ENCODE data around the gene COL27A1. TPM values are rescaled to one million over a fixed set of nuclear protein-coding genes. Genes with fewer than 3 reads are reported as not detected.

The COL27A1 gene
- total and polyA plus RNA-seq, 2 experiments from 2014 or later = 10.5 to 18.0 TPM

DNA sequence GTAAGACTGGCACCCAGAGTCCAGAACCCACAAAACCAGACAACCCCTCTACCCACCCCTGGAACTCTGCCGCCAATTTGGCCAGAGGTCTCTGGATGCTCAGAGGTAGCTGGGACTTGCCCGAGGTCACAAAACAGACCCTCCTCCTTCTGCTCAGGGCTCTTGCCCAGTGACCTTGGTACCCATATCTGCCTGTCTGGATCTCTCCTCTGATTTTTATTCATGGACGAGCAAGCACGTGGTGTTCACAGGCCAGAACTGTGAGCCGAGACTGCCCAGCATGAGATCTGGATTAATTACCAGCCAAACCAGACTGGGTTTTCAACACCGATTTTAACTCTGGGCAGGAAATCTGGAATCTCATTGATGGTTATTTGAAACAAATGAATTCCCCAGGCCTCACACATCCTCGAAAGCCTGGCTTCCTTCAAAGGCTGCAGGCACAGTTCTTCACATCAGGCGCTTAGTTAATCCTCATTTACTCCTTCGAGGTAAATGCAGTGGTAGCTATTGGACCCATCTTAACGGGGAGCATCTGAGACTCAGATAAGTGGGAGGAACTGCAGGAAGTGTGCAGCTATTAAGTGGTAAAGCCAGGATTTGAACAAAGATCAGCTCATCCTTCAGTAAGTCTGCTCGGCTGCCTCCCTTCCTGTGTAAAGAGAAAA, 21.4 kb downstream of the COL27A1 start:
- Mint-ChIP-seq H3K9me3 (no peaks in the 10 kb centered on the region), H3K27ac (no peak overlapping the region), H3K27me3 (ENCODE audit: insufficient read depth, low read depth, poor library complexity) (peaks cover 5% of the 10 kb centered on the region), H3K4me1 (peaks cover 9% of the 10 kb centered on the region; the same call in 1 of the 3 replicates), H3K4me3 (no peak overlapping the region), H3K36me3 (ENCODE audit: low read depth) (no peaks in the 10 kb centered on the region; the same call in 2 of the 3 replicates)
- no peaks in the 10 kb centered on the region for H3K4me1 ChIP-seq (ENCODE audit: insufficient read depth)
- no peaks in the 10 kb centered on the region for H3K27me3 ChIP-seq (ENCODE audit: insufficient read depth)
- no peaks in the 10 kb centered on the region; the same call in 1 of the 2 replicates for H4K20me1 ChIP-seq (replicated peaks; ENCODE audit: insufficient read depth)
- TF ChIP-seq STAT1 (IDR thresholded peaks at IDR 0.05; ENCODE audit: unreplicated experiment) (no peak), NANOG (IDR thresholded peaks at IDR 0.05; ENCODE audit: borderline replicate concordance) (no peak), ZNF331 (CRISPR knock-in tag; IDR thresholded peaks at IDR 0.05; ENCODE audit: low read depth) (no peak), EZH2 (IDR thresholded peaks at IDR 0.05; ENCODE audit: low read depth, unreplicated experiment) (no peak), ZNF114 (CRISPR knock-in tag; IDR thresholded peaks at IDR 0.05) (no peak), POLR2AphosphoS5 (IDR thresholded peaks at IDR 0.05; ENCODE audit: low read depth) (no peak), CREB1 (CRISPR knock-in tag; IDR thresholded peaks at IDR 0.05; ENCODE audit: low read depth) (no peak), JUNB (IDR thresholded peaks at IDR 0.05; ENCODE audit: unreplicated experiment) (no peak)
- TF ChIP-seq, protein P1, sequence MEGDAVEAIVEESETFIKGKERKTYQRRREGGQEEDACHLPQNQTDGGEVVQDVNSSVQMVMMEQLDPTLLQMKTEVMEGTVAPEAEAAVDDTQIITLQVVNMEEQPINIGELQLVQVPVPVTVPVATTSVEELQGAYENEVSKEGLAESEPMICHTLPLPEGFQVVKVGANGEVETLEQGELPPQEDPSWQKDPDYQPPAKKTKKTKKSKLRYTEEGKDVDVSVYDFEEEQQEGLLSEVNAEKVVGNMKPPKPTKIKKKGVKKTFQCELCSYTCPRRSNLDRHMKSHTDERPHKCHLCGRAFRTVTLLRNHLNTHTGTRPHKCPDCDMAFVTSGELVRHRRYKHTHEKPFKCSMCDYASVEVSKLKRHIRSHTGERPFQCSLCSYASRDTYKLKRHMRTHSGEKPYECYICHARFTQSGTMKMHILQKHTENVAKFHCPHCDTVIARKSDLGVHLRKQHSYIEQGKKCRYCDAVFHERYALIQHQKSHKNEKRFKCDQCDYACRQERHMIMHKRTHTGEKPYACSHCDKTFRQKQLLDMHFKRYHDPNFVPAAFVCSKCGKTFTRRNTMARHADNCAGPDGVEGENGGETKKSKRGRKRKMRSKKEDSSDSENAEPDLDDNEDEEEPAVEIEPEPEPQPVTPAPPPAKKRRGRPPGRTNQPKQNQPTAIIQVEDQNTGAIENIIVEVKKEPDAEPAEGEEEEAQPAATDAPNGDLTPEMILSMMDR (conservative IDR thresholded peaks at IDR 0.05; ENCODE audit: low read depth in 2 of 2) = no peak
- TF ChIP-seq, protein P2, sequence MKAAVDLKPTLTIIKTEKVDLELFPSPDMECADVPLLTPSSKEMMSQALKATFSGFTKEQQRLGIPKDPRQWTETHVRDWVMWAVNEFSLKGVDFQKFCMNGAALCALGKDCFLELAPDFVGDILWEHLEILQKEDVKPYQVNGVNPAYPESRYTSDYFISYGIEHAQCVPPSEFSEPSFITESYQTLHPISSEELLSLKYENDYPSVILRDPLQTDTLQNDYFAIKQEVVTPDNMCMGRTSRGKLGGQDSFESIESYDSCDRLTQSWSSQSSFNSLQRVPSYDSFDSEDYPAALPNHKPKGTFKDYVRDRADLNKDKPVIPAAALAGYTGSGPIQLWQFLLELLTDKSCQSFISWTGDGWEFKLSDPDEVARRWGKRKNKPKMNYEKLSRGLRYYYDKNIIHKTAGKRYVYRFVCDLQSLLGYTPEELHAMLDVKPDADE (IDR thresholded peaks at IDR 0.05) = no peak
- TF ChIP-seq, protein P3, sequence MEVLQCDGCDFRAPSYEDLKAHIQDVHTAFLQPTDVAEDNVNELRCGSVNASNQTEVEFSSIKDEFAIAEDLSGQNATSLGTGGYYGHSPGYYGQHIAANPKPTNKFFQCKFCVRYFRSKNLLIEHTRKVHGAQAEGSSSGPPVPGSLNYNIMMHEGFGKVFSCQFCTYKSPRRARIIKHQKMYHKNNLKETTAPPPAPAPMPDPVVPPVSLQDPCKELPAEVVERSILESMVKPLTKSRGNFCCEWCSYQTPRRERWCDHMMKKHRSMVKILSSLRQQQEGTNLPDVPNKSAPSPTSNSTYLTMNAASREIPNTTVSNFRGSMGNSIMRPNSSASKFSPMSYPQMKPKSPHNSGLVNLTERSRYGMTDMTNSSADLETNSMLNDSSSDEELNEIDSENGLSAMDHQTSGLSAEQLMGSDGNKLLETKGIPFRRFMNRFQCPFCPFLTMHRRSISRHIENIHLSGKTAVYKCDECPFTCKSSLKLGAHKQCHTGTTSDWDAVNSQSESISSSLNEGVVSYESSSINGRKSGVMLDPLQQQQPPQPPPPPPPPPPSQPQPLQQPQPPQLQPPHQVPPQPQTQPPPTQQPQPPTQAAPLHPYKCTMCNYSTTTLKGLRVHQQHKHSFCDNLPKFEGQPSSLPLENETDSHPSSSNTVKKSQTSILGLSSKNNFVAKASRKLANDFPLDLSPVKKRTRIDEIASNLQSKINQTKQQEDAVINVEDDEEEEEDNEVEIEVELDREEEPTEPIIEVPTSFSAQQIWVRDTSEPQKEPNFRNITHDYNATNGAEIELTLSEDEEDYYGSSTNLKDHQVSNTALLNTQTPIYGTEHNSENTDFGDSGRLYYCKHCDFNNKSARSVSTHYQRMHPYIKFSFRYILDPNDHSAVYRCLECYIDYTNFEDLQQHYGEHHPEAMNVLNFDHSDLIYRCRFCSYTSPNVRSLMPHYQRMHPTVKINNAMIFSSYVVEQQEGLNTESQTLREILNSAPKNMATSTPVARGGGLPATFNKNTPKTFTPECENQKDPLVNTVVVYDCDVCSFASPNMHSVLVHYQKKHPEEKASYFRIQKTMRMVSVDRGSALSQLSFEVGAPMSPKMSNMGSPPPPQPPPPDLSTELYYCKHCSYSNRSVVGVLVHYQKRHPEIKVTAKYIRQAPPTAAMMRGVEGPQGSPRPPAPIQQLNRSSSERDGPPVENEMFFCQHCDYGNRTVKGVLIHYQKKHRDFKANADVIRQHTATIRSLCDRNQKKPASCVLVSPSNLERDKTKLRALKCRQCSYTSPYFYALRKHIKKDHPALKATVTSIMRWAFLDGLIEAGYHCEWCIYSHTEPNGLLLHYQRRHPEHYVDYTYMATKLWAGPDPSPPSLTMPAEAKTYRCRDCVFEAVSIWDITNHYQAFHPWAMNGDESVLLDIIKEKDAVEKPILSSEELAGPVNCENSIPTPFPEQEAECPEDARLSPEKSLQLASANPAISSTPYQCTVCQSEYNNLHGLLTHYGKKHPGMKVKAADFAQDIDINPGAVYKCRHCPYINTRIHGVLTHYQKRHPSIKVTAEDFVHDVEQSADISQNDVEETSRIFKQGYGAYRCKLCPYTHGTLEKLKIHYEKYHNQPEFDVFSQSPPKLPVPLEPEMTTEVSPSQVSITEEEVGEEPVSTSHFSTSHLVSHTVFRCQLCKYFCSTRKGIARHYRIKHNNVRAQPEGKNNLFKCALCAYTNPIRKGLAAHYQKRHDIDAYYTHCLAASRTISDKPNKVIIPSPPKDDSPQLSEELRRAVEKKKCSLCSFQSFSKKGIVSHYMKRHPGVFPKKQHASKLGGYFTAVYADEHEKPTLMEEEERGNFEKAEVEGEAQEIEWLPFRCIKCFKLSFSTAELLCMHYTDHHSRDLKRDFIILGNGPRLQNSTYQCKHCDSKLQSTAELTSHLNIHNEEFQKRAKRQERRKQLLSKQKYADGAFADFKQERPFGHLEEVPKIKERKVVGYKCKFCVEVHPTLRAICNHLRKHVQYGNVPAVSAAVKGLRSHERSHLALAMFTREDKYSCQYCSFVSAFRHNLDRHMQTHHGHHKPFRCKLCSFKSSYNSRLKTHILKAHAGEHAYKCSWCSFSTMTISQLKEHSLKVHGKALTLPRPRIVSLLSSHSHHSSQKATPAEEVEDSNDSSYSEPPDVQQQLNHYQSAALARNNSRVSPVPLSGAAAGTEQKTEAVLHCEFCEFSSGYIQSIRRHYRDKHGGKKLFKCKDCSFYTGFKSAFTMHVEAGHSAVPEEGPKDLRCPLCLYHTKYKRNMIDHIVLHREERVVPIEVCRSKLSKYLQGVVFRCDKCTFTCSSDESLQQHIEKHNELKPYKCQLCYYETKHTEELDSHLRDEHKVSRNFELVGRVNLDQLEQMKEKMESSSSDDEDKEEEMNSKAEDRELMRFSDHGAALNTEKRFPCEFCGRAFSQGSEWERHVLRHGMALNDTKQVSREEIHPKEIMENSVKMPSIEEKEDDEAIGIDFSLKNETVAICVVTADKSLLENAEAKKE (CRISPR knock-in tag; IDR thresholded peaks at IDR 0.05) = no peak
- TF ChIP-seq, protein P4, sequence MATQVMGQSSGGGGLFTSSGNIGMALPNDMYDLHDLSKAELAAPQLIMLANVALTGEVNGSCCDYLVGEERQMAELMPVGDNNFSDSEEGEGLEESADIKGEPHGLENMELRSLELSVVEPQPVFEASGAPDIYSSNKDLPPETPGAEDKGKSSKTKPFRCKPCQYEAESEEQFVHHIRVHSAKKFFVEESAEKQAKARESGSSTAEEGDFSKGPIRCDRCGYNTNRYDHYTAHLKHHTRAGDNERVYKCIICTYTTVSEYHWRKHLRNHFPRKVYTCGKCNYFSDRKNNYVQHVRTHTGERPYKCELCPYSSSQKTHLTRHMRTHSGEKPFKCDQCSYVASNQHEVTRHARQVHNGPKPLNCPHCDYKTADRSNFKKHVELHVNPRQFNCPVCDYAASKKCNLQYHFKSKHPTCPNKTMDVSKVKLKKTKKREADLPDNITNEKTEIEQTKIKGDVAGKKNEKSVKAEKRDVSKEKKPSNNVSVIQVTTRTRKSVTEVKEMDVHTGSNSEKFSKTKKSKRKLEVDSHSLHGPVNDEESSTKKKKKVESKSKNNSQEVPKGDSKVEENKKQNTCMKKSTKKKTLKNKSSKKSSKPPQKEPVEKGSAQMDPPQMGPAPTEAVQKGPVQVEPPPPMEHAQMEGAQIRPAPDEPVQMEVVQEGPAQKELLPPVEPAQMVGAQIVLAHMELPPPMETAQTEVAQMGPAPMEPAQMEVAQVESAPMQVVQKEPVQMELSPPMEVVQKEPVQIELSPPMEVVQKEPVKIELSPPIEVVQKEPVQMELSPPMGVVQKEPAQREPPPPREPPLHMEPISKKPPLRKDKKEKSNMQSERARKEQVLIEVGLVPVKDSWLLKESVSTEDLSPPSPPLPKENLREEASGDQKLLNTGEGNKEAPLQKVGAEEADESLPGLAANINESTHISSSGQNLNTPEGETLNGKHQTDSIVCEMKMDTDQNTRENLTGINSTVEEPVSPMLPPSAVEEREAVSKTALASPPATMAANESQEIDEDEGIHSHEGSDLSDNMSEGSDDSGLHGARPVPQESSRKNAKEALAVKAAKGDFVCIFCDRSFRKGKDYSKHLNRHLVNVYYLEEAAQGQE (IDR thresholded peaks at IDR 0.05; ENCODE audit: unreplicated experiment) = no peak
- no peak overlapping the region for H3K4me2 ChIP-seq
- no peaks in the 10 kb centered on the region for H3F3A ChIP-seq (replicated peaks; ENCODE audit: low read depth)
- ATAC-seq = no peak
- H3K9me2 ChIP-seq (ENCODE audit: insufficient read depth) = no peaks in the 10 kb centered on the region
- H3K27ac ChIP-seq (ENCODE audit: low read depth) = no peak overlapping the region
- no peaks in the 10 kb centered on the region; the same call in 1 of the 2 replicates for H3K36me3 ChIP-seq (ENCODE audit: insufficient read depth)
- no peaks in the 10 kb centered on the region for H3K79me2 ChIP-seq (replicated peaks; ENCODE audit: insufficient read depth)
- DNase-seq (ENCODE audit: low spot score) = no peak
- H3K4me3 ChIP-seq = no peak overlapping the region
- no peak overlapping the region for H2AFZ ChIP-seq

All from GM23338 (cell line).